Measurements from ENCODE around the gene EXOSC7. TPM values are rescaled to one million over a fixed set of nuclear protein-coding genes. Genes with fewer than 3 reads are reported as not detected.
A peak's percentile ranks its signal among the peaks of the same experiment; 100 is the strongest.

EXOSC7 gene
- total and polyA plus RNA-seq, 4 donors = 26.2 to 57.7 (median 46.0) TPM

GRCh38 chr3:45026957-45027356 is 50.9 kb downstream of the EXOSC7 start:
- Histone ChIP-seq H3K36me3 (ENCODE audit: control insufficient read depth, insufficient read depth, low read length) (no peaks in the 10 kb centered on the region), H3K4me1 (ENCODE audit: control insufficient read depth, insufficient read depth, low read length) (peaks cover 21% of the 10 kb centered on the region), H3K27ac (ENCODE audit: low read depth, low read length) (peak overlapping the region; percentile 2), H3K9me3 (ENCODE audit: control insufficient read depth, insufficient read depth, low read length) (no peaks in the 10 kb centered on the region), H3K4me3 (ENCODE audit: low read depth, low read length) (peak overlapping the region; percentile 19), H3K27me3 (ENCODE audit: control insufficient read depth, insufficient read depth, low read length) (no peaks in the 10 kb centered on the region)
- peak in 1 of 6 donors; percentile 63 for DNase-seq (ENCODE audit: low read depth in 4 of 6, low spot score in 6 of 6)
- WGBS (ENCODE audit: insufficient coverage) = 52% methylated on average over 4 of the region's 4 CpGs

- no peaks in the 10 kb centered on the region for H3K27me3 ChIP-seq (ENCODE audit: control insufficient read depth, insufficient read depth, low read length)
- H3K4me1 ChIP-seq (ENCODE audit: control insufficient read depth, insufficient read depth, low read length) = peaks cover 21% of the 10 kb centered on the region
- no CpG with 5 or more reads among the region's 4 CpGs for WGBS (ENCODE audit: insufficient coverage)
- peak overlapping the region; percentile 2 for H3K27ac ChIP-seq (ENCODE audit: low read depth, low read length)
- H3K4me3 ChIP-seq (ENCODE audit: low read depth, low read length) = peak overlapping the region; percentile 19
- H3K9me3 ChIP-seq (ENCODE audit: control insufficient read depth, insufficient read depth, low read length) = no peaks in the 10 kb centered on the region
- no peaks in the 10 kb centered on the region for H3K36me3 ChIP-seq (ENCODE audit: control insufficient read depth, insufficient read depth, low read length)
- peak in 1 of 6 donors; percentile 32 for DNase-seq (ENCODE audit: low read depth in 4 of 6, low spot score in 6 of 6)
Observed at GRCh38 chr3:45027441-45027840, 51.4 kb downstream of the EXOSC7 start.

- DNase-seq (ENCODE audit: low read depth in 4 of 6, low spot score in 6 of 6) = no peak
- no peak overlapping the region for H3K4me3 ChIP-seq (ENCODE audit: low read depth, low read length)
- H3K4me1 ChIP-seq (ENCODE audit: control insufficient read depth, insufficient read depth, low read length) = peaks cover 21% of the 10 kb centered on the region
- H3K27ac ChIP-seq (ENCODE audit: low read depth, low read length) = no peak overlapping the region
- WGBS (ENCODE audit: insufficient coverage) = 83% methylated on average over 1 of the region's 2 CpGs
- H3K9me3 ChIP-seq (ENCODE audit: control insufficient read depth, insufficient read depth, low read length) = no peaks in the 10 kb centered on the region
- H3K27me3 ChIP-seq (ENCODE audit: control insufficient read depth, insufficient read depth, low read length) = no peaks in the 10 kb centered on the region
- H3K36me3 ChIP-seq (ENCODE audit: control insufficient read depth, insufficient read depth, low read length) = no peaks in the 10 kb centered on the region
Observed at GRCh38 chr3:45029216-45029615, 53.2 kb downstream of the EXOSC7 start.

- WGBS (ENCODE audit: insufficient coverage) = 68% methylated on average over 4 of the region's 5 CpGs
- H3K9me3 ChIP-seq (ENCODE audit: control insufficient read depth, insufficient read depth, low read length) = no peaks in the 10 kb centered on the region
- H3K4me3 ChIP-seq (ENCODE audit: low read depth, low read length) = no peak overlapping the region
- no peak overlapping the region for H3K27ac ChIP-seq (ENCODE audit: low read depth, low read length)
- peaks cover 24% of the 10 kb centered on the region for H3K4me1 ChIP-seq (ENCODE audit: control insufficient read depth, insufficient read depth, low read length)
- no peaks in the 10 kb centered on the region for H3K36me3 ChIP-seq (ENCODE audit: control insufficient read depth, insufficient read depth, low read length)
- DNase-seq (ENCODE audit: low read depth in 4 of 6, low spot score in 6 of 6) = no peak
- H3K27me3 ChIP-seq (ENCODE audit: control insufficient read depth, insufficient read depth, low read length) = no peaks in the 10 kb centered on the region
Observed at GRCh38 chr3:45029661-45030060, 53.6 kb downstream of the EXOSC7 start.

GRCh38 chr3:45031531-45031930 is 55.5 kb downstream of the EXOSC7 start:
- Histone ChIP-seq H3K27ac (ENCODE audit: low read depth, low read length) (no peak overlapping the region), H3K4me1 (ENCODE audit: control insufficient read depth, insufficient read depth, low read length) (peaks cover 28% of the 10 kb centered on the region), H3K27me3 (ENCODE audit: control insufficient read depth, insufficient read depth, low read length) (peaks cover 10% of the 10 kb centered on the region), H3K36me3 (ENCODE audit: control insufficient read depth, insufficient read depth, low read length) (no peaks in the 10 kb centered on the region), H3K9me3 (ENCODE audit: control insufficient read depth, insufficient read depth, low read length) (no peaks in the 10 kb centered on the region), H3K4me3 (ENCODE audit: low read depth, low read length) (no peak overlapping the region)
- DNase-seq (ENCODE audit: low read depth in 4 of 6, low spot score in 6 of 6) = no peak
- WGBS (ENCODE audit: insufficient coverage) = 89% methylated on average over 3 of the region's 3 CpGs

GRCh38 chr3:45032113-45032512 is 56.1 kb downstream of the EXOSC7 start:
- Histone ChIP-seq H3K36me3 (ENCODE audit: control insufficient read depth, insufficient read depth, low read length) (no peaks in the 10 kb centered on the region), H3K4me3 (ENCODE audit: low read depth, low read length) (no peak overlapping the region), H3K4me1 (ENCODE audit: control insufficient read depth, insufficient read depth, low read length) (peaks cover 29% of the 10 kb centered on the region), H3K27me3 (ENCODE audit: control insufficient read depth, insufficient read depth, low read length) (peaks cover 16% of the 10 kb centered on the region), H3K9me3 (ENCODE audit: control insufficient read depth, insufficient read depth, low read length) (no peaks in the 10 kb centered on the region), H3K27ac (ENCODE audit: low read depth, low read length) (no peak overlapping the region)
- DNase-seq (ENCODE audit: low read depth in 4 of 6, low spot score in 6 of 6) = no peak
- 100% methylated on average over 2 of the region's 2 CpGs for WGBS (ENCODE audit: insufficient coverage)

GRCh38 chr3:45033791-45034190 is 57.7 kb downstream of the EXOSC7 start:
- H3K9me3 ChIP-seq (ENCODE audit: control insufficient read depth, insufficient read depth, low read length) = no peaks in the 10 kb centered on the region
- DNase-seq (ENCODE audit: low read depth in 4 of 6, low spot score in 6 of 6) = no peak
- no peaks in the 10 kb centered on the region for H3K36me3 ChIP-seq (ENCODE audit: control insufficient read depth, insufficient read depth, low read length)
- peaks cover 16% of the 10 kb centered on the region for H3K27me3 ChIP-seq (ENCODE audit: control insufficient read depth, insufficient read depth, low read length)
- H3K4me3 ChIP-seq (ENCODE audit: low read depth, low read length) = no peak overlapping the region
- H3K4me1 ChIP-seq (ENCODE audit: control insufficient read depth, insufficient read depth, low read length) = peaks cover 32% of the 10 kb centered on the region
- no peak overlapping the region for H3K27ac ChIP-seq (ENCODE audit: low read depth, low read length)
- 73% methylated on average over 6 of the region's 6 CpGs for WGBS (ENCODE audit: insufficient coverage)

GRCh38 chr3:45034612-45035252 is 58.7 kb downstream of the EXOSC7 start:
- no peak overlapping the region for H3K27ac ChIP-seq (ENCODE audit: low read depth, low read length)
- no peaks in the 10 kb centered on the region for H3K36me3 ChIP-seq (ENCODE audit: control insufficient read depth, insufficient read depth, low read length)
- peaks cover 16% of the 10 kb centered on the region for H3K27me3 ChIP-seq (ENCODE audit: control insufficient read depth, insufficient read depth, low read length)
- 84% methylated on average over 3 of the region's 3 CpGs for whole genome bisulfite sequencing (ENCODE audit: insufficient coverage)
- no peak overlapping the region for H3K4me3 ChIP-seq (ENCODE audit: low read depth, low read length)
- no peak for DNase-seq (ENCODE audit: low read depth in 4 of 6, low spot score in 6 of 6)
- peaks cover 30% of the 10 kb centered on the region for H3K4me1 ChIP-seq (ENCODE audit: control insufficient read depth, insufficient read depth, low read length)
- H3K9me3 ChIP-seq (ENCODE audit: control insufficient read depth, insufficient read depth, low read length) = no peaks in the 10 kb centered on the region

- H3K4me1 ChIP-seq (ENCODE audit: control insufficient read depth, insufficient read depth, low read length) = peaks cover 29% of the 10 kb centered on the region
- H3K9me3 ChIP-seq (ENCODE audit: control insufficient read depth, insufficient read depth, low read length) = no peaks in the 10 kb centered on the region
- 16% methylated on average over 60 of the region's 64 CpGs for WGBS (ENCODE audit: insufficient coverage)
- peaks cover 16% of the 10 kb centered on the region for H3K27me3 ChIP-seq (ENCODE audit: control insufficient read depth, insufficient read depth, low read length)
- no peaks in the 10 kb centered on the region for H3K36me3 ChIP-seq (ENCODE audit: control insufficient read depth, insufficient read depth, low read length)
- peak overlapping the region; percentile 36 for H3K4me3 ChIP-seq (ENCODE audit: low read depth, low read length)
- H3K27ac ChIP-seq (ENCODE audit: low read depth, low read length) = peak overlapping the region; percentile 49
- peak in 2 of 6 donors; percentile 67 to 72 for DNase-seq (ENCODE audit: low read depth in 4 of 6, low spot score in 6 of 6)
Observed at GRCh38 chr3:45035441-45036301, 59.6 kb downstream of the EXOSC7 start.

Measured in spinal cord (tissue), 10 donors.